Liver (tissue), 9 donors: Measurements from ENCODE around the gene PIGR. TPM values are rescaled to one million over a fixed set of nuclear protein-coding genes. Genes with fewer than 3 reads are reported as not detected.

ENCODE experiments used
- DNase-seq: peaks from one replicate; pipeline ENCODE4 v3.0.0-alpha.2; 2017; ENCODE audit warnings: low spot score
- H3K27ac ChIP-seq, 2 donors: one replicate each; pipeline ENCODE4 v1.7.0; 2013; ENCODE audit warnings: inconsistent platforms in 2 of 2, low read length in 2 of 2, control low read depth in 1 of 2, low read depth in 1 of 2, mild to moderate bottlenecking in 1 of 2
- H3K27me3 ChIP-seq, 4 donors: one replicate each; pipeline versions ENCODE4 v1.6.1 to v1.7.0; 2013; ENCODE audit warnings: low read length in 3 of 4, inconsistent platforms in 1 of 4, mild to moderate bottlenecking in 1 of 4, moderate library complexity in 1 of 4; ENCODE audit not compliant: control insufficient read depth in 4 of 4, insufficient read depth in 4 of 4
- H3K36me3 ChIP-seq, 4 donors: one replicate each; pipeline versions ENCODE4 v1.6.1 to v1.7.0; 2013; ENCODE audit warnings: low read length in 3 of 4, mild to moderate bottlenecking in 3 of 4, low read depth in 1 of 4, moderate library complexity in 1 of 4; ENCODE audit not compliant: control insufficient read depth in 4 of 4, insufficient read depth in 3 of 4
- H3K4me1 ChIP-seq, 4 donors: one replicate each; pipeline versions ENCODE4 v1.6.1 to v1.7.0; 2013; ENCODE audit warnings: low read length in 3 of 4, mild to moderate bottlenecking in 3 of 4, moderate library complexity in 1 of 4; ENCODE audit not compliant: control insufficient read depth in 4 of 4, insufficient read depth in 4 of 4
- H3K4me3 ChIP-seq, 3 donors: one replicate each; pipeline versions ENCODE4 v1.6.1 to v1.7.0; 2013; ENCODE audit warnings: low read length in 3 of 3, control low read depth in 1 of 3, low read depth in 1 of 3, mild to moderate bottlenecking in 1 of 3
- H3K9ac ChIP-seq, 2 donors: one replicate each; pipeline ENCODE4 v1.7.0; 2013; ENCODE audit warnings: low read length in 2 of 2, mild to moderate bottlenecking in 2 of 2, moderate library complexity in 2 of 2, control low read depth in 1 of 2, low read depth in 1 of 2
- H3K9me3 ChIP-seq, 4 donors: one replicate each; pipeline versions ENCODE4 v1.6.1 to v1.7.0; 2013; ENCODE audit warnings: low read length in 3 of 4; ENCODE audit not compliant: control insufficient read depth in 4 of 4
- ATF3 ChIP-seq: IDR thresholded peaks from 2 replicates; pipeline ENCODE4 v1.6.1; 2016; ENCODE audit warnings: antibody characterized with exemption
- EGR1 ChIP-seq, 2 donors: IDR thresholded peaks; 2 replicates each; pipeline ENCODE4 v1.6.1; 2016 to 2018; ENCODE audit warnings: antibody characterized with exemption in 2 of 2, low read depth in 2 of 2
- FOXA1 ChIP-seq: IDR thresholded peaks from 2 replicates; pipeline ENCODE4 v1.6.1; 2016; ENCODE audit warnings: antibody characterized with exemption
- FOXA2 ChIP-seq: IDR thresholded peaks from 2 replicates; pipeline ENCODE4 v1.6.1; 2016; ENCODE audit warnings: antibody characterized with exemption
- GABPA ChIP-seq, 2 donors: IDR thresholded peaks in 1 of 2; conservative IDR thresholded peaks in 1 of 2; 2 replicates each; pipeline ENCODE4 v1.6.1; 2016; ENCODE audit warnings: antibody characterized with exemption in 2 of 2, mild to moderate bottlenecking in 1 of 2, moderate library complexity in 1 of 2
- HNF4A ChIP-seq, 2 donors: conservative IDR thresholded peaks; 2 replicates each; pipeline ENCODE4 v1.6.1; 2016; ENCODE audit warnings: antibody characterized with exemption in 2 of 2, mild to moderate bottlenecking in 2 of 2
- HNF4G ChIP-seq: IDR thresholded peaks from 2 replicates; pipeline ENCODE4 v1.6.1; 2016; ENCODE audit warnings: antibody characterized with exemption
- JUND ChIP-seq, 2 donors: IDR thresholded peaks; 2 replicates each; pipeline ENCODE4 v1.6.1; 2016; ENCODE audit warnings: antibody characterized with exemption in 2 of 2
- MAX ChIP-seq: IDR thresholded peaks from 2 replicates; pipeline ENCODE4 v1.6.1; 2016; ENCODE audit warnings: antibody characterized with exemption
- NR2F2 ChIP-seq: IDR thresholded peaks from 2 replicates; pipeline ENCODE4 v1.6.1; 2016; ENCODE audit warnings: antibody characterized with exemption
- RAD21 ChIP-seq, 2 donors: IDR thresholded peaks; 2 replicates each; pipeline ENCODE4 v1.6.1; 2016; ENCODE audit warnings: antibody characterized with exemption in 2 of 2, mild to moderate bottlenecking in 2 of 2
- RXRA ChIP-seq, 2 donors: IDR thresholded peaks; 2 replicates each; pipeline ENCODE4 v1.6.1; 2017 to 2018; ENCODE audit warnings: antibody characterized with exemption in 2 of 2, mild to moderate bottlenecking in 1 of 2
- SP1 ChIP-seq: IDR thresholded peaks from 2 replicates; pipeline ENCODE4 v1.6.1; 2018; ENCODE audit warnings: antibody characterized with exemption, mild to moderate bottlenecking
- TAF1 ChIP-seq: conservative IDR thresholded peaks from 2 replicates; pipeline ENCODE4 v1.6.1; 2016; ENCODE audit warnings: antibody characterized with exemption, mild to moderate bottlenecking
- YY1 ChIP-seq: IDR thresholded peaks from 2 replicates; pipeline ENCODE4 v1.6.1; 2016; ENCODE audit warnings: antibody characterized with exemption, mild to moderate bottlenecking
- ZBTB33 ChIP-seq: IDR thresholded peaks from 2 replicates; pipeline ENCODE4 v1.6.1; 2016; ENCODE audit warnings: antibody characterized with exemption
- WGBS: extraction: QIAGEN DNeasy Blood & Tissue Kit; methylation state at CpG from one replicate; pipeline ENCODE4 v1.1.7; 2013; 5-methylcytosine and 5-hydroxymethylcytosine counted together
- polyA plus RNA-seq, 2 donors: library from polyadenylated mRNA; stranded (reverse) in 1 of 2; unstranded in 1 of 2; fragments of 200-250 nt in 1 of 2; fragments of >200 nt in 1 of 2; fragmentation: Nextera tagmentation in 1 of 2; extraction: Ambion mirVana in 1 of 2; gene quantifications; one replicate each; pipeline versions ENCODE4 v1.2.1 to v1.2.3, GENCODE V29; 2013 to 2015
- total RNA-seq, 2 donors: library from RNA; depleted of rRNA; stranded (reverse); fragments of >200 nt; gene quantifications; one replicate each; pipeline ENCODE4 v1.2.3, GENCODE V29; 2014
- TF ChIP-seq, protein P1 (sequence below): IDR thresholded peaks from 2 replicates; pipeline ENCODE4 v1.6.1; 2016; ENCODE audit warnings: antibody characterized with exemption, mild to moderate bottlenecking
- TF ChIP-seq, protein P2 (sequence below): fragments of 150-350 bp; IDR thresholded peaks from 2 replicates; pipeline ENCODE4 v1.5.1; 2017; ENCODE audit warnings: improper control_type of control experiment, low read depth, low read length; ENCODE audit not compliant: missing input control
- donor health status: healthy.
- donor health status: healthy.
- donor health status: healthy.
- donor health status: healthy.
- donor health status: healthy.

Gene PIGR
- total and polyA plus RNA-seq, 4 donors: 0.09 to 43.3 (median 14.1) TPM

DNA sequence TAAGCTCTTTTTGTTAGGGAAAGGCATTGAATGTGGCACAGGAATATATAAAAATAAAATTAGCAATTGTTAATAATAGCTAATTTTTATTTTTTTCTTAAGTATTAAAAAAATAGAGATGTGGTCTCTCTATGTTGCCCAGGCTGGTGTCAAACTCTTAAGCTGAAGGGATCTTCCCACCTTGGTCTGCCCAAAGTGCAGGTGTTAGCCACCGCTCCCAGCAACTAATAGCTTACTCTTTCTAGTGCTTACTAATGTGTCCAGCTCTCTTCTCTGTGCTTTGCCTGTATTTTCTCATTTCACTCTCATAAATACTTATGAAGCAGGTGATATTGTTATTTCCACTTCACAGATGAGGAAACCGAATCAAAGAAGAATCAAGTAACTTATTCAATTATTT lies 62.4 kb downstream of the PIGR start:
- no peak overlapping the region for H3K4me3 ChIP-seq
- H3K4me1 ChIP-seq: no peaks in the 10 kb centered on the region
- no peaks in the 10 kb centered on the region for H3K9me3 ChIP-seq
- H3K27ac ChIP-seq: no peak overlapping the region
- TF ChIP-seq TAF1: no peak
- no peak for TF ChIP-seq YY1
- TF ChIP-seq GABPA (IDR thresholded peaks at IDR 0.05 in 1 of 2, conservative IDR thresholded peaks at IDR 0.05 in 1 of 2): no peak
- TF ChIP-seq HNF4G: no peak
- TF ChIP-seq, protein P1, sequence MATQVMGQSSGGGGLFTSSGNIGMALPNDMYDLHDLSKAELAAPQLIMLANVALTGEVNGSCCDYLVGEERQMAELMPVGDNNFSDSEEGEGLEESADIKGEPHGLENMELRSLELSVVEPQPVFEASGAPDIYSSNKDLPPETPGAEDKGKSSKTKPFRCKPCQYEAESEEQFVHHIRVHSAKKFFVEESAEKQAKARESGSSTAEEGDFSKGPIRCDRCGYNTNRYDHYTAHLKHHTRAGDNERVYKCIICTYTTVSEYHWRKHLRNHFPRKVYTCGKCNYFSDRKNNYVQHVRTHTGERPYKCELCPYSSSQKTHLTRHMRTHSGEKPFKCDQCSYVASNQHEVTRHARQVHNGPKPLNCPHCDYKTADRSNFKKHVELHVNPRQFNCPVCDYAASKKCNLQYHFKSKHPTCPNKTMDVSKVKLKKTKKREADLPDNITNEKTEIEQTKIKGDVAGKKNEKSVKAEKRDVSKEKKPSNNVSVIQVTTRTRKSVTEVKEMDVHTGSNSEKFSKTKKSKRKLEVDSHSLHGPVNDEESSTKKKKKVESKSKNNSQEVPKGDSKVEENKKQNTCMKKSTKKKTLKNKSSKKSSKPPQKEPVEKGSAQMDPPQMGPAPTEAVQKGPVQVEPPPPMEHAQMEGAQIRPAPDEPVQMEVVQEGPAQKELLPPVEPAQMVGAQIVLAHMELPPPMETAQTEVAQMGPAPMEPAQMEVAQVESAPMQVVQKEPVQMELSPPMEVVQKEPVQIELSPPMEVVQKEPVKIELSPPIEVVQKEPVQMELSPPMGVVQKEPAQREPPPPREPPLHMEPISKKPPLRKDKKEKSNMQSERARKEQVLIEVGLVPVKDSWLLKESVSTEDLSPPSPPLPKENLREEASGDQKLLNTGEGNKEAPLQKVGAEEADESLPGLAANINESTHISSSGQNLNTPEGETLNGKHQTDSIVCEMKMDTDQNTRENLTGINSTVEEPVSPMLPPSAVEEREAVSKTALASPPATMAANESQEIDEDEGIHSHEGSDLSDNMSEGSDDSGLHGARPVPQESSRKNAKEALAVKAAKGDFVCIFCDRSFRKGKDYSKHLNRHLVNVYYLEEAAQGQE: no peak
- no peak for TF ChIP-seq FOXA1
- TF ChIP-seq FOXA2: no peak
- TF ChIP-seq RAD21 (IDR thresholded peaks at IDR 0.05): no peak
- TF ChIP-seq HNF4A (conservative IDR thresholded peaks at IDR 0.05): no peak
- no peak for TF ChIP-seq EGR1 (IDR thresholded peaks at IDR 0.05; ENCODE audit: low read depth in 2 of 2)
- TF ChIP-seq JUND (IDR thresholded peaks at IDR 0.05): no peak
- no peak for TF ChIP-seq MAX
- TF ChIP-seq RXRA (IDR thresholded peaks at IDR 0.05): no peak
- no peak for TF ChIP-seq SP1
- no peak for TF ChIP-seq ATF3
- no peak for DNase-seq
- no peak overlapping the region for H3K9ac ChIP-seq
- H3K27me3 ChIP-seq: no peaks in the 10 kb centered on the region
- WGBS: 83% methylated on average over 2 of the region's 2 CpGs
- no peaks in the 10 kb centered on the region for H3K36me3 ChIP-seq

DNA sequence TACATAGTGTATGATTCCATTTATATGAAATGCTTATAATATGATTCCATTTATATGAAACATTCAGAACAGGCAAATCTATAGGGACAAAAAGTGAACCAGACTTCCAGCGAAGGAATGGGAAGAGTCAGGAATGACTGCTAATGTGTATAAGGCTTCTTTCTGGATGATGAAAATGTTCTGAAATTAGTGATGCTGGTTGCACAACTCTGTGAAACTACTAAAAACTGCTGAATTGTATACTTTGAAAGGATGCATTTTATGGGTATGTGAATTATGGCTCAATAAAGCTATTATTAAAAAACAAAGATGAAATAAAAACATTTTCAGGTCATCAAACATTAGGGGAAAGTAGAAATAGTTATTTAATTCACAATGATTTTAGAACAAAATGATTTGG lies 63.1 kb downstream of the PIGR start:
- no peaks in the 10 kb centered on the region for H3K27me3 ChIP-seq
- H3K4me3 ChIP-seq: no peak overlapping the region
- no peaks in the 10 kb centered on the region for H3K4me1 ChIP-seq
- TF ChIP-seq ZBTB33 (no peak), GABPA (IDR thresholded peaks at IDR 0.05 in 1 of 2, conservative IDR thresholded peaks at IDR 0.05 in 1 of 2) (no peak), NR2F2 (no peak), HNF4G (no peak), RAD21 (IDR thresholded peaks at IDR 0.05) (no peak), MAX (no peak), FOXA2 (no peak), SP1 (no peak), YY1 (no peak), ATF3 (no peak), TAF1 (no peak), EGR1 (IDR thresholded peaks at IDR 0.05; ENCODE audit: low read depth in 2 of 2) (no peak), JUND (IDR thresholded peaks at IDR 0.05) (no peak), HNF4A (conservative IDR thresholded peaks at IDR 0.05) (no peak), FOXA1 (no peak), RXRA (IDR thresholded peaks at IDR 0.05) (no peak)
- TF ChIP-seq, protein P1: no peak
- TF ChIP-seq, protein P2, sequence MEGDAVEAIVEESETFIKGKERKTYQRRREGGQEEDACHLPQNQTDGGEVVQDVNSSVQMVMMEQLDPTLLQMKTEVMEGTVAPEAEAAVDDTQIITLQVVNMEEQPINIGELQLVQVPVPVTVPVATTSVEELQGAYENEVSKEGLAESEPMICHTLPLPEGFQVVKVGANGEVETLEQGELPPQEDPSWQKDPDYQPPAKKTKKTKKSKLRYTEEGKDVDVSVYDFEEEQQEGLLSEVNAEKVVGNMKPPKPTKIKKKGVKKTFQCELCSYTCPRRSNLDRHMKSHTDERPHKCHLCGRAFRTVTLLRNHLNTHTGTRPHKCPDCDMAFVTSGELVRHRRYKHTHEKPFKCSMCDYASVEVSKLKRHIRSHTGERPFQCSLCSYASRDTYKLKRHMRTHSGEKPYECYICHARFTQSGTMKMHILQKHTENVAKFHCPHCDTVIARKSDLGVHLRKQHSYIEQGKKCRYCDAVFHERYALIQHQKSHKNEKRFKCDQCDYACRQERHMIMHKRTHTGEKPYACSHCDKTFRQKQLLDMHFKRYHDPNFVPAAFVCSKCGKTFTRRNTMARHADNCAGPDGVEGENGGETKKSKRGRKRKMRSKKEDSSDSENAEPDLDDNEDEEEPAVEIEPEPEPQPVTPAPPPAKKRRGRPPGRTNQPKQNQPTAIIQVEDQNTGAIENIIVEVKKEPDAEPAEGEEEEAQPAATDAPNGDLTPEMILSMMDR: no peak
- WGBS: 95% methylated on average over 1 of the region's 1 CpG
- H3K9ac ChIP-seq: no peak overlapping the region
- no peak overlapping the region for H3K27ac ChIP-seq
- DNase-seq: no peak
- H3K36me3 ChIP-seq: no peaks in the 10 kb centered on the region
- H3K9me3 ChIP-seq: peaks cover 3 to 5% (median 4%) of the 10 kb centered on the region in 4 donors
